ENCODE data around the gene SBSN.

DNA sequence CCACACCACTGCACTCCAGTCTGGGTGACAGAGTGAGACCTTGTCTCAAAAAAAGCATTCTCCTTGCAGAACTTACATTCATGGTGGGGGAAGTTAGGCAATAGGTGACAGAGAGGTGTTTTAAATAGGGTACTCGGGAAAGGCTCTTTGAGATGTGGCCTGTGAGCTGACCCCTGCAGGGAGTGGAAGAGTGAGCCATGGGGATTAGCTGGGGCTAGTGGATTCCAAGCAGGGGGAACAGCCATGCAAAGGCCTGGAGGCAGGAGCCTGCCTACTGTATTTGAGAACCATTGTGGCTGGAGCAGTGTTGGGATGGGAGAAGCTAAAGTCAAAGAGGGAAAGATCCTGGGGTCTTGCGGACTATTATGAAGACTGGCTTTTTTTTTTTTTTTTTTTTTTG, 10.8 kb downstream of the SBSN start:
- TF ChIP-seq, protein P1, sequence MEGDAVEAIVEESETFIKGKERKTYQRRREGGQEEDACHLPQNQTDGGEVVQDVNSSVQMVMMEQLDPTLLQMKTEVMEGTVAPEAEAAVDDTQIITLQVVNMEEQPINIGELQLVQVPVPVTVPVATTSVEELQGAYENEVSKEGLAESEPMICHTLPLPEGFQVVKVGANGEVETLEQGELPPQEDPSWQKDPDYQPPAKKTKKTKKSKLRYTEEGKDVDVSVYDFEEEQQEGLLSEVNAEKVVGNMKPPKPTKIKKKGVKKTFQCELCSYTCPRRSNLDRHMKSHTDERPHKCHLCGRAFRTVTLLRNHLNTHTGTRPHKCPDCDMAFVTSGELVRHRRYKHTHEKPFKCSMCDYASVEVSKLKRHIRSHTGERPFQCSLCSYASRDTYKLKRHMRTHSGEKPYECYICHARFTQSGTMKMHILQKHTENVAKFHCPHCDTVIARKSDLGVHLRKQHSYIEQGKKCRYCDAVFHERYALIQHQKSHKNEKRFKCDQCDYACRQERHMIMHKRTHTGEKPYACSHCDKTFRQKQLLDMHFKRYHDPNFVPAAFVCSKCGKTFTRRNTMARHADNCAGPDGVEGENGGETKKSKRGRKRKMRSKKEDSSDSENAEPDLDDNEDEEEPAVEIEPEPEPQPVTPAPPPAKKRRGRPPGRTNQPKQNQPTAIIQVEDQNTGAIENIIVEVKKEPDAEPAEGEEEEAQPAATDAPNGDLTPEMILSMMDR (IDR thresholded peaks at IDR 0.05; ENCODE audit: insufficient read depth, low read depth, low read length): no peak
- TF ChIP-seq EZH2 (IDR thresholded peaks at IDR 0.05; ENCODE audit: insufficient read depth, low read length): no peak
